IMR-90 (cell line): Measurements from ENCODE around the gene PTPRF. TPM values are rescaled to one million over a fixed set of nuclear protein-coding genes. Genes with fewer than 3 reads are reported as not detected.

Experiments
- ATAC-seq: fragments of 200-7000 bp; cut with Tn5 transposase; 2 replicates; pipeline ENCODE4 v1.9.1; 2020; ENCODE audit warnings: low read depth, mild to moderate bottlenecking, moderate library complexity
- BruUV-seq: library from RNA; stranded (reverse); fragments of 400-500 nt; replicated peaks from 2 replicates; lab custom pipeline; 2021; lab: Mats Ljungman, UMichigan
- CTCF ChIA-PET: fragments of 300-600 bp; formaldehyde crosslinking; extraction: SDS; loops from one replicate; lab custom pipeline; 2021; ENCODE audit warnings: antibody characterized with exemption; lab: Yijun Ruan, JAX
- POLR2A ChIA-PET: fragments of 300-600 bp; sonication (Branson Sonifier 250); formaldehyde crosslinking; loops from one replicate; lab custom pipeline; 2022; ENCODE audit warnings: antibody characterized with exemption; ENCODE audit not compliant: unreplicated experiment; lab: Charles Lee
- DNase-seq: peaks from one replicate; pipeline ENCODE4 v3.0.0; 2013
- H2AFZ ChIP-seq: replicated peaks from 2 replicates; pipeline ENCODE3; 2013; ENCODE audit warnings: low read length, mild to moderate bottlenecking; ENCODE audit not compliant: poor library complexity
- H2AK5ac ChIP-seq: 2 replicates; pipeline ENCODE4 v1.6.1; 2013; ENCODE audit warnings: low read depth, low read length, inconsistent platforms
- H2AK9ac ChIP-seq: replicated peaks from 2 replicates; pipeline ENCODE3; 2013; ENCODE audit warnings: mild to moderate bottlenecking, low read depth, low read length, moderate library complexity; ENCODE audit not compliant: poor library complexity
- H2BK120ac ChIP-seq: 2 replicates; pipeline ENCODE4 v1.6.1; 2013; ENCODE audit warnings: low read depth, low read length, inconsistent platforms
- H2BK15ac ChIP-seq: 3 replicates; pipeline ENCODE4 v1.6.1; 2013; ENCODE audit warnings: low read depth, low read length, inconsistent platforms
- H2BK20ac ChIP-seq: 2 replicates; pipeline ENCODE4 v1.6.1; 2013; ENCODE audit warnings: low read depth, mild to moderate bottlenecking, inconsistent platforms, low read length, moderate library complexity
- H2BK5ac ChIP-seq: 2 replicates; pipeline ENCODE4 v1.6.1; 2013; ENCODE audit warnings: mild to moderate bottlenecking, low read depth, low read length, inconsistent platforms; ENCODE audit not compliant: poor library complexity, severe bottlenecking
- H3K14ac ChIP-seq: replicated peaks from 2 replicates; pipeline ENCODE4 v1.6.1; 2013; ENCODE audit warnings: low read depth, low read length, inconsistent platforms
- H3K18ac ChIP-seq: 2 replicates; pipeline ENCODE4 v1.6.1; 2013; ENCODE audit warnings: low read depth, low read length, control low read depth
- H3K23ac ChIP-seq: 2 replicates; pipeline ENCODE4 v1.6.1; 2013; ENCODE audit warnings: low read depth, low read length, inconsistent platforms
- H3K27ac ChIP-seq: 2 replicates; pipeline ENCODE4 v1.5.1; 2013; ENCODE audit warnings: mild to moderate bottlenecking, control low read depth, low read length; ENCODE audit not compliant: insufficient read depth
- H3K27me3 ChIP-seq: 2 replicates; pipeline ENCODE4 v1.6.1; 2013; ENCODE audit warnings: low read length; ENCODE audit not compliant: control insufficient read depth, insufficient read depth
- H3K36me3 ChIP-seq: 2 replicates; pipeline ENCODE4 v1.6.1; 2013; ENCODE audit warnings: low read length, mixed read lengths; ENCODE audit not compliant: control insufficient read depth, insufficient read depth
- H3K4ac ChIP-seq: 2 replicates; pipeline ENCODE4 v1.6.1; 2013; ENCODE audit warnings: low read depth, low read length, inconsistent platforms
- H3K4me1 ChIP-seq: 2 replicates; pipeline ENCODE4 v1.6.1; 2013; ENCODE audit warnings: low read length, mixed read lengths; ENCODE audit not compliant: control insufficient read depth, insufficient read depth
- H3K4me2 ChIP-seq: 2 replicates; pipeline ENCODE4 v1.6.1; 2013; ENCODE audit warnings: low read depth, mild to moderate bottlenecking, control low read depth, low read length, moderate library complexity
- H3K4me3 ChIP-seq: 2 replicates; pipeline ENCODE4 v1.5.1; 2013; ENCODE audit warnings: low read depth, mild to moderate bottlenecking, control low read depth, low read length, moderate library complexity; ENCODE audit not compliant: insufficient read depth
- H3K56ac ChIP-seq: 2 replicates; pipeline ENCODE4 v1.6.1; 2013; ENCODE audit warnings: low read length, inconsistent platforms; ENCODE audit not compliant: insufficient read depth; ENCODE audit errors: extremely low read depth
- H3K79me1 ChIP-seq, 2 experiments: 2 replicates each; pipeline ENCODE4 v1.6.1; 2013; ENCODE audit warnings: low read length in 2 of 2, inconsistent platforms in 1 of 2, low read depth in 1 of 2
- H3K9ac ChIP-seq: 2 replicates; pipeline ENCODE4 v1.6.1; 2013; ENCODE audit warnings: low read depth, low read length, control low read depth
- H3K9me1 ChIP-seq: 2 replicates; pipeline ENCODE4 v1.6.1; 2013; ENCODE audit warnings: low read length, inconsistent platforms; ENCODE audit not compliant: insufficient read depth
- H3K9me3 ChIP-seq: 2 replicates; pipeline ENCODE4 v1.6.1; 2013; ENCODE audit warnings: low read length; ENCODE audit not compliant: control insufficient read depth, insufficient read depth
- H4K20me1 ChIP-seq: 2 replicates; pipeline ENCODE4 v1.6.1; 2013; ENCODE audit warnings: low read length, inconsistent platforms; ENCODE audit not compliant: insufficient read depth
- H4K5ac ChIP-seq: 2 replicates; pipeline ENCODE4 v1.6.1; 2013; ENCODE audit warnings: mild to moderate bottlenecking, low read depth, low read length, control low read depth
- H4K8ac ChIP-seq, 2 experiments: 2 replicates each; pipeline ENCODE4 v1.6.1; 2013; ENCODE audit warnings: low read depth in 2 of 2, low read length in 2 of 2, control low read depth in 1 of 2, inconsistent platforms in 1 of 2
- H4K91ac ChIP-seq: 2 replicates; pipeline ENCODE4 v1.6.1; 2013; ENCODE audit warnings: low read depth, low read length, inconsistent platforms; ENCODE audit not compliant: insufficient read depth
- BHLHE40 ChIP-seq: fragments of 150-350 bp; IDR thresholded peaks from 2 replicates; pipeline ENCODE4 v1.6.1; 2016; ENCODE audit warnings: mild to moderate bottlenecking, low read depth, low read length
- CEBPB ChIP-seq: IDR thresholded peaks from 2 replicates; pipeline ENCODE4 v1.6.1; 2012; ENCODE audit warnings: low read depth, low read length, improper control_type of control experiment
- CHD1 ChIP-seq: IDR thresholded peaks from 2 replicates; pipeline ENCODE4 v1.6.1; 2012; ENCODE audit warnings: low read depth, low read length, improper control_type of control experiment
- FOS ChIP-seq: fragments of 150-350 bp; IDR thresholded peaks from 2 replicates; pipeline ENCODE4 v1.6.1; 2016; ENCODE audit warnings: low read depth, low read length
- MAFK ChIP-seq: IDR thresholded peaks from 2 replicates; pipeline ENCODE4 v1.6.1; 2012; ENCODE audit warnings: low read depth, low read length, improper control_type of control experiment
- MAZ ChIP-seq: IDR thresholded peaks from 2 replicates; pipeline ENCODE4 v1.6.1; 2012; ENCODE audit warnings: low read depth, mild to moderate bottlenecking, low read length, improper control_type of control experiment, moderate library complexity, borderline replicate concordance
- MXI1 ChIP-seq: IDR thresholded peaks from 2 replicates; pipeline ENCODE4 v1.6.1; 2012; ENCODE audit warnings: low read depth, mild to moderate bottlenecking, low read length, moderate library complexity, borderline replicate concordance
- NFE2L2 ChIP-seq: fragments of 150-350 bp; IDR thresholded peaks from 2 replicates; pipeline ENCODE4 v1.6.1; 2016; ENCODE audit warnings: low read depth, mild to moderate bottlenecking, low read length
- POLR2A ChIP-seq: IDR thresholded peaks from 2 replicates; pipeline ENCODE4 v1.6.1; 2012; ENCODE audit warnings: mild to moderate bottlenecking, low read depth, low read length
- RAD21 ChIP-seq: IDR thresholded peaks from 2 replicates; pipeline ENCODE4 v1.6.1; 2012; ENCODE audit warnings: low read length, improper control_type of control experiment
- RCOR1 ChIP-seq: IDR thresholded peaks from 2 replicates; pipeline ENCODE4 v1.6.1; 2012; ENCODE audit warnings: mild to moderate bottlenecking, low read length, improper control_type of control experiment; ENCODE audit not compliant: insufficient replicate concordance
- RFX5 ChIP-seq: IDR thresholded peaks from 2 replicates; pipeline ENCODE4 v1.8.0; 2012; ENCODE audit warnings: low read depth, mild to moderate bottlenecking, low read length, moderate library complexity
- SMC3 ChIP-seq: fragments of 150-350 bp; IDR thresholded peaks from 2 replicates; pipeline ENCODE4 v1.6.1; 2016; ENCODE audit warnings: low read depth, mild to moderate bottlenecking, antibody characterized with exemption, low read length, moderate library complexity
- USF2 ChIP-seq: fragments of 150-350 bp; IDR thresholded peaks from 2 replicates; pipeline ENCODE4 v1.6.1; 2017; ENCODE audit warnings: mild to moderate bottlenecking, antibody characterized with exemption, low read length, low read depth
- WGBS, 2 experiments: methylation state at CpG; one replicate each; pipeline versions ENCODE4 v1.1.5 to v1.1.7; 2013; ENCODE audit warnings: missing lambda C conversion rate in 2 of 2; ENCODE audit not compliant: insufficient read length in 1 of 2; ENCODE audit errors: extremely low coverage in 2 of 2; 5-methylcytosine and 5-hydroxymethylcytosine counted together
- dilution Hi-C: fragments of 300-500 bp; cut with HindIII; formaldehyde crosslinking; loops from one replicate; pipeline ENCODE4 v1.14.3; 2018; ENCODE audit warnings: low sequenced_read_pairs; ENCODE audit not compliant: unreplicated experiment
- in situ Hi-C: fragments of 300-500 bp; cut with MboI; formaldehyde crosslinking; loops from 3 replicates; pipeline ENCODE4 v1.14.3; 2019; ENCODE audit warnings: low sequenced_read_pairs, inconsistent platforms, mixed read lengths
- intact Hi-C: fragments of 100-400 bp; cut with micrococcal nuclease; formaldehyde crosslinking; loops from 2 replicates; pipeline ENCODE4 v1.10.0; 2022
- polyA plus RNA-seq, 3 experiments: library from polyadenylated mRNA; depleted of rRNA; stranded (reverse); fragments of >200 nt; gene quantifications; 2 replicates each; pipeline ENCODE4 v1.2.3, GENCODE V29; 2012; ENCODE audit warnings: low replicate concordance in 1 of 3
- total RNA-seq: library from RNA; depleted of rRNA; stranded (reverse); fragments of >200 nt; gene quantifications from 2 replicates; pipeline ENCODE4 v1.2.3, GENCODE V29; 2012

The PTPRF gene
- total and polyA plus RNA-seq, 2 of the 4 experiments (the other 2 are of a cell fraction), result 25.8 to 92.3 TPM

- TF ChIP-seq USF2, result no peak
- no peak for TF ChIP-seq NFE2L2
- no peak for TF ChIP-seq RCOR1
- no peak for TF ChIP-seq MAFK
These were observed 20.0 kb downstream of the PTPRF start (continued) for GRCh38 chr1:43550598-43551246.

- ATAC-seq (no peak), DNase-seq (no peak)
- Histone ChIP-seq H4K8ac (no peak overlapping the region), H4K91ac (no peak overlapping the region), H3K4me1 (no peaks in the 10 kb centered on the region; the same call in 1 of the 2 replicates), H2AK5ac (no peak overlapping the region), H3K4me2 (no peak overlapping the region), H3K79me1 (peaks cover under 1 to 60% of the 10 kb centered on the region in 2 experiments), H2BK5ac (no peak overlapping the region), H3K23ac (no peak overlapping the region), H3K56ac (no peak overlapping the region), H3K14ac (no peak overlapping the region), H4K5ac (no peak overlapping the region), H2BK20ac (no peak overlapping the region), H3K4me3 (no peak overlapping the region), H3K9me3 (no peaks in the 10 kb centered on the region), H4K20me1 (peaks cover 48% of the 10 kb centered on the region), H3K18ac (no peak overlapping the region), H3K4ac (no peak overlapping the region), H3K9ac (no peak overlapping the region), H2BK15ac (no peak overlapping the region), H3K36me3 (peaks cover 16% of the 10 kb centered on the region; the same call in 1 of the 2 replicates), H3K9me1 (peaks cover 13% of the 10 kb centered on the region), H2AFZ (no peak overlapping the region), H2AK9ac (no peak overlapping the region), H3K27me3 (no peaks in the 10 kb centered on the region), H3K27ac (no peak overlapping the region), H2BK120ac (no peak overlapping the region)
- in situ Hi-C loops, result no loop called here
- no TSS peak for BruUV-seq
- WGBS, 2 experiments, result 80% methylated on average over 1 of the region's 7 CpGs; no CpG with 5 or more reads in 1 of the 2 experiments
- TF ChIP-seq RAD21 (no peak), CHD1 (no peak), POLR2A (no peak), RCOR1 (no peak), CEBPB (no peak), FOS (no peak), MAFK (no peak), MXI1 (no peak), RFX5 (no peak), MAZ (no peak), BHLHE40 (no peak), NFE2L2 (no peak), SMC3 (no peak)
- dilution Hi-C loops, result no loop called here
- ChIA-PET CTCF (no interaction called here), POLR2A (no interaction called here)
- intact Hi-C loops, result no loop called here
These were observed 20.8 kb downstream of the PTPRF start for GRCh38 chr1:43551396-43551888.
